MCF 10A (cell line): ENCODE data around the gene ARMC3. TPM values are rescaled to one million over a fixed set of nuclear protein-coding genes. Genes with fewer than 3 reads are reported as not detected.
A peak's percentile ranks its signal among the peaks of the same experiment; 100 is the strongest.
"Not testable (repeated sequence)": the region's sequence is repeated elsewhere in the genome, so short reads cannot be mapped to it uniquely, and the experiment has no call there.

Experiments used
- BruUV-seq: library from RNA; stranded (reverse); fragments of 400-500 nt; replicated peaks from 2 replicates; lab custom pipeline; 2021; lab: Mats Ljungman, UMichigan
- CTCF ChIA-PET: fragments of 300-600 bp; sonication (Branson Sonifier 250); formaldehyde crosslinking; extraction: SDS; loops from one replicate; lab custom pipeline; 2021; ENCODE audit warnings: antibody characterized with exemption, inconsistent platforms; lab: Yijun Ruan, JAX
- POLR2A ChIA-PET: fragments of 300-600, 350-650 bp; sonication (Branson Sonifier 250); formaldehyde crosslinking; extraction: SDS; loops from one replicate; lab custom pipeline; 2020; ENCODE audit warnings: antibody characterized with exemption, inconsistent platforms; lab: Yijun Ruan, JAX
- DNase-seq: peaks from one replicate; pipeline ENCODE4 v3.0.0-alpha.2; 2018; ENCODE audit not compliant: unreplicated experiment
- H3K27ac Mint-ChIP-seq: one replicate; pipeline ENCODE4 v1.8.0; 2022; ENCODE audit warnings: mild to moderate bottlenecking, low read depth, mixed read lengths; ENCODE audit not compliant: unreplicated experiment
- H3K27me3 Mint-ChIP-seq: one replicate; pipeline ENCODE4 v1.8.0; 2022; ENCODE audit warnings: mixed read lengths; ENCODE audit not compliant: insufficient read depth, unreplicated experiment
- H3K36me3 Mint-ChIP-seq: one replicate; pipeline ENCODE4 v1.8.0; 2022; ENCODE audit warnings: mild to moderate bottlenecking, moderate library complexity, mixed read lengths; ENCODE audit not compliant: insufficient read depth, unreplicated experiment
- H3K4me1 Mint-ChIP-seq: one replicate; pipeline ENCODE4 v1.8.0; 2022; ENCODE audit warnings: mixed read lengths; ENCODE audit not compliant: insufficient read depth, unreplicated experiment
- H3K4me3 Mint-ChIP-seq: one replicate; pipeline ENCODE4 v1.8.0; 2022; ENCODE audit warnings: mild to moderate bottlenecking, moderate library complexity, mixed read lengths; ENCODE audit not compliant: unreplicated experiment
- H3K9me3 Mint-ChIP-seq: one replicate; pipeline ENCODE4 v1.8.0; 2022; ENCODE audit warnings: mixed read lengths; ENCODE audit not compliant: unreplicated experiment
- CTCF ChIP-seq: fragments of 200-600 bp; IDR thresholded peaks from one replicate; pipeline ENCODE4 v1.8.0; 2022; ENCODE audit warnings: antibody characterized with exemption, mild to moderate bottlenecking; ENCODE audit not compliant: unreplicated experiment
- intact Hi-C: fragments of 100-400 bp; cut with micrococcal nuclease; formaldehyde crosslinking; loops from 2 replicates; pipeline ENCODE4 v1.14.1; 2022
- total RNA-seq: library from RNA; stranded (reverse); gene quantifications from 2 replicates; pipeline ENCODE4 v1.2.3, GENCODE V29; 2022

ARMC3 gene
- total RNA-seq, 1 experiment from 2014 or later: not detected

- Mint-ChIP-seq H3K4me3 (no peak overlapping the region), H3K27ac (no peak overlapping the region), H3K36me3 (peaks cover 6% of the 10 kb centered on the region), H3K4me1 (no peaks in the 10 kb centered on the region), H3K27me3 (no peaks in the 10 kb centered on the region), H3K9me3 (no peaks in the 10 kb centered on the region)
- no TSS peak for BruUV-seq
- ChIA-PET POLR2A (no interaction called here), CTCF (interaction anchor here (0.6 to 0.7 kb wide), 2 partner anchors 55 to 109 kb away, joined by 3 read pairs; no protein-coding TSS in a partner anchor)
- DNase-seq: no peak
- TF ChIP-seq CTCF: no peak
- intact Hi-C loops: no loop called here
These were observed 2.8 kb upstream of the ARMC3 start for GRCh38 chr10:22925088-22925487.

- CTCF ChIA-PET: no interaction called here
- TF ChIP-seq CTCF: no peak
- Mint-ChIP-seq H3K36me3 (peaks cover 6% of the 10 kb centered on the region), H3K4me1 (no peaks in the 10 kb centered on the region), H3K27me3 (no peaks in the 10 kb centered on the region), H3K4me3 (no peak overlapping the region), H3K27ac (no peak overlapping the region), H3K9me3 (no peaks in the 10 kb centered on the region)
- POLR2A ChIA-PET: interaction anchor here (0.6 to 0.9 kb wide), 2 partner anchors 10 to 308 kb away, joined by 3 read pairs; no protein-coding TSS in a partner anchor
- no TSS peak for BruUV-seq
- intact Hi-C loops: no loop called here
- no peak for DNase-seq
These were observed 687 bp upstream of the ARMC3 start for GRCh38 chr10:22927166-22927565.

GRCh38 chr10:22929053-22929452 is 1.2 kb downstream of the ARMC3 start:
- H3K4me1 Mint-ChIP-seq, H3K4me3 Mint-ChIP-seq, BruUV-seq, H3K27me3 Mint-ChIP-seq, DNase-seq, intact Hi-C loops, H3K27ac Mint-ChIP-seq, CTCF ChIA-PET, H3K9me3 Mint-ChIP-seq, H3K36me3 Mint-ChIP-seq: not testable (repeated sequence)
- POLR2A ChIA-PET: interaction anchor here (0.7 kb wide), 1 partner anchor 696 kb away, joined by 5 read pairs; no protein-coding TSS in a partner anchor

GRCh38 chr10:22931948-22932347 is 4.1 kb downstream of the ARMC3 start:
- no peak for TF ChIP-seq CTCF
- Mint-ChIP-seq H3K36me3 (peaks cover 6% of the 10 kb centered on the region), H3K27me3 (no peaks in the 10 kb centered on the region), H3K9me3 (no peaks in the 10 kb centered on the region), H3K27ac (no peak overlapping the region), H3K4me1 (no peaks in the 10 kb centered on the region), H3K4me3 (no peak overlapping the region)
- ChIA-PET CTCF (interaction anchor here (0.6 kb wide), 1 partner anchor 953 kb away, joined by 7 read pairs; no protein-coding TSS in a partner anchor), POLR2A (interaction anchor here (0.8 to 1.3 kb wide), 2 partner anchors 9 to 110 kb away, joined by 3 read pairs; no protein-coding TSS in a partner anchor)
- DNase-seq: peak; percentile 86
- intact Hi-C loops: no loop called here
- BruUV-seq: no TSS peak
